ENCODE results near the gene KCNH1.

KCNH1 gene

GRCh38 chr1:210645582-210646257, 488.2 kb downstream of the KCNH1 start:
- Histone ChIP-seq H3K4me3 (ENCODE audit: low read length) (no peak overlapping the region), H3K4me1 (ENCODE audit: insufficient read depth, low read length) (no peaks in the 10 kb centered on the region), H3K27ac (ENCODE audit: low read length) (no peak overlapping the region), H3K27me3 (ENCODE audit: insufficient read depth, low read length) (no peaks in the 10 kb centered on the region), H3K9ac (ENCODE audit: low read depth, low read length) (no peak overlapping the region), H3K9me3 (ENCODE audit: insufficient read depth, low read depth, low read length) (no peaks in the 10 kb centered on the region), H3K36me3 (ENCODE audit: insufficient read depth, low read depth, low read length) (no peaks in the 10 kb centered on the region)

GRCh38 chr1:210641582-210641981, 492.4 kb downstream of the KCNH1 start:
- H3K4me1 ChIP-seq (ENCODE audit: insufficient read depth, low read length) = no peaks in the 10 kb centered on the region
- no peaks in the 10 kb centered on the region for H3K27me3 ChIP-seq (ENCODE audit: insufficient read depth, low read length)
- H3K4me3 ChIP-seq (ENCODE audit: low read length) = no peak overlapping the region
- H3K36me3 ChIP-seq (ENCODE audit: insufficient read depth, low read depth, low read length) = no peaks in the 10 kb centered on the region
- H3K27ac ChIP-seq (ENCODE audit: low read length) = no peak overlapping the region
- H3K9ac ChIP-seq (ENCODE audit: low read depth, low read length) = no peak overlapping the region
- no peaks in the 10 kb centered on the region for H3K9me3 ChIP-seq (ENCODE audit: insufficient read depth, low read depth, low read length)

GRCh38 chr1:210635108-210635507, 498.8 kb downstream of the KCNH1 start:
- H3K27ac ChIP-seq (ENCODE audit: low read length) = no peak overlapping the region
- no peaks in the 10 kb centered on the region for H3K36me3 ChIP-seq (ENCODE audit: insufficient read depth, low read depth, low read length)
- no peaks in the 10 kb centered on the region for H3K4me1 ChIP-seq (ENCODE audit: insufficient read depth, low read length)
- H3K9ac ChIP-seq (ENCODE audit: low read depth, low read length) = no peak overlapping the region
- no peak overlapping the region for H3K4me3 ChIP-seq (ENCODE audit: low read length)
- H3K27me3 ChIP-seq (ENCODE audit: insufficient read depth, low read length) = no peaks in the 10 kb centered on the region
- no peaks in the 10 kb centered on the region for H3K9me3 ChIP-seq (ENCODE audit: insufficient read depth, low read depth, low read length)

- H3K9me3 ChIP-seq (ENCODE audit: insufficient read depth, low read depth, low read length) = no peaks in the 10 kb centered on the region
- no peak overlapping the region for H3K9ac ChIP-seq (ENCODE audit: low read depth, low read length)
- H3K27ac ChIP-seq (ENCODE audit: low read length) = no peak overlapping the region
- H3K36me3 ChIP-seq (ENCODE audit: insufficient read depth, low read depth, low read length) = no peaks in the 10 kb centered on the region
- no peak overlapping the region for H3K4me3 ChIP-seq (ENCODE audit: low read length)
- H3K27me3 ChIP-seq (ENCODE audit: insufficient read depth, low read length) = no peaks in the 10 kb centered on the region
- H3K4me1 ChIP-seq (ENCODE audit: insufficient read depth, low read length) = no peaks in the 10 kb centered on the region
Measured at GRCh38 chr1:210633636-210634035, 500.3 kb downstream of the KCNH1 start.

GRCh38 chr1:210633140-210633539, 500.8 kb downstream of the KCNH1 start:
- Histone ChIP-seq H3K4me1 (ENCODE audit: insufficient read depth, low read length) (no peaks in the 10 kb centered on the region), H3K27me3 (ENCODE audit: insufficient read depth, low read length) (no peaks in the 10 kb centered on the region), H3K4me3 (ENCODE audit: low read length) (no peak overlapping the region), H3K36me3 (ENCODE audit: insufficient read depth, low read depth, low read length) (no peaks in the 10 kb centered on the region), H3K9me3 (ENCODE audit: insufficient read depth, low read depth, low read length) (no peaks in the 10 kb centered on the region), H3K27ac (ENCODE audit: low read length) (no peak overlapping the region), H3K9ac (ENCODE audit: low read depth, low read length) (no peak overlapping the region)

- Histone ChIP-seq H3K36me3 (ENCODE audit: insufficient read depth, low read depth, low read length) (no peaks in the 10 kb centered on the region), H3K9me3 (ENCODE audit: insufficient read depth, low read depth, low read length) (no peaks in the 10 kb centered on the region), H3K27me3 (ENCODE audit: insufficient read depth, low read length) (no peaks in the 10 kb centered on the region), H3K4me1 (ENCODE audit: insufficient read depth, low read length) (no peaks in the 10 kb centered on the region), H3K9ac (ENCODE audit: low read depth, low read length) (no peak overlapping the region), H3K27ac (ENCODE audit: low read length) (no peak overlapping the region), H3K4me3 (ENCODE audit: low read length) (no peak overlapping the region)
Measured at GRCh38 chr1:210631399-210631798, 502.5 kb downstream of the KCNH1 start.

- Histone ChIP-seq H3K27me3 (ENCODE audit: insufficient read depth, low read length) (no peaks in the 10 kb centered on the region), H3K27ac (ENCODE audit: low read length) (no peak overlapping the region), H3K36me3 (ENCODE audit: insufficient read depth, low read depth, low read length) (no peaks in the 10 kb centered on the region), H3K9me3 (ENCODE audit: insufficient read depth, low read depth, low read length) (no peaks in the 10 kb centered on the region), H3K4me3 (ENCODE audit: low read length) (no peak overlapping the region), H3K4me1 (ENCODE audit: insufficient read depth, low read length) (no peaks in the 10 kb centered on the region), H3K9ac (ENCODE audit: low read depth, low read length) (no peak overlapping the region)
Measured at GRCh38 chr1:210629276-210629675, 504.7 kb downstream of the KCNH1 start.

- Histone ChIP-seq H3K27me3 (ENCODE audit: insufficient read depth, low read length) (no peaks in the 10 kb centered on the region), H3K4me3 (ENCODE audit: low read length) (no peak overlapping the region)
Measured at GRCh38 chr1:210627755-210628154, 506.2 kb downstream of the KCNH1 start.

More at GRCh38 chr1:210627755-210628154, 506.2 kb downstream of the KCNH1 start:
- no peaks in the 10 kb centered on the region for H3K36me3 ChIP-seq (ENCODE audit: insufficient read depth, low read depth, low read length)
- H3K9ac ChIP-seq (ENCODE audit: low read depth, low read length) = no peak overlapping the region
- no peaks in the 10 kb centered on the region for H3K4me1 ChIP-seq (ENCODE audit: insufficient read depth, low read length)
- H3K9me3 ChIP-seq (ENCODE audit: insufficient read depth, low read depth, low read length) = no peaks in the 10 kb centered on the region
- H3K27ac ChIP-seq (ENCODE audit: low read length) = no peak overlapping the region
